ENCODE measurements around the gene LCTL.
"Not testable (repeated sequence)": the region's sequence is repeated elsewhere in the genome, so short reads cannot be mapped to it uniquely, and the experiment has no call there.

Gene LCTL

GRCh38 chr15:66591322-66591862, 25.6 kb upstream of the LCTL start:
- DNase-seq: no peak

DNA sequence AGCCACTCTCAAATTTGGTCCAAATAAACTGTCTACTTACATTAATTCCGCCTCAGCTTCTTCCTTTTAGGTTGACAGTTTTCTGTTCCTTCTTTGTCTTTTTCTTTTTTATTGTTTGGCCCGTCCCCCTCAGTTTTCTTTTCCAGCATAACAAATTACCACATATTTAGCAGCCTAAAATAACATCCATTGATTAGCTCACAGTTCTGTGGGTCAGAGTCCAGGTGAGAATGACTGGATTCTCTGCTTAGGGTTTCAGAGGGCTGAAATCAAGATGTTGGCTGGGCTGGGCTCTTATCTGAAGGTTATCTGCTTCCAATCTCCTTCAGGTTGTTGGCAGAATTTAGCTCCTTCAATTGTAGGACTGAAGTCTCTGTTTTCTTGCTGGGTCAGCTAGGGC, 24.6 kb upstream of the LCTL start:
- DNase-seq: no peak

- not testable (repeated sequence) for DNase-seq
These were observed 23.6 kb upstream of the LCTL start for GRCh38 chr15:66589429-66589828.

- no peak for DNase-seq
These were observed 23.2 kb upstream of the LCTL start for GRCh38 chr15:66588971-66589370.

GRCh38 chr15:66588537-66588936, 22.7 kb upstream of the LCTL start:
- no peak for DNase-seq

DNA sequence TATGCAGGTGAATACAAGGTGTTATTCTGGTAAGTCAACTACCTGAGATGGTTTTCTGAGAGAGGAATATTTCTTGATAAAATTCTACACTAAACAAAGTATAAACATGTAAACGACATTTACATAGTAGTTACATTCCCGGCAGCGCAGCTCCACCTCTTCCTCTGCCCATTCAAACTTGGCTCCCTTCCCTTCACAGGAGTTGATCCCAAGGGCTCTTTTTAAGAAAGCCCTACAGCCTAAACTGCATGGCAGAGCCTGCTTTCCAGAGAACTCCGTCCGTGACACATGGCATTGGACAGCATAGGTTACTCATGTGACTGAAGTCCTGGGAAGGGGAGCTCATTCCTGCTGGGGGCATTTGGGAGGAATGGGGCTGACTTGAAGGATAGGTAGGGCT, 22.0 kb upstream of the LCTL start:
- DNase-seq: no peak

DNA sequence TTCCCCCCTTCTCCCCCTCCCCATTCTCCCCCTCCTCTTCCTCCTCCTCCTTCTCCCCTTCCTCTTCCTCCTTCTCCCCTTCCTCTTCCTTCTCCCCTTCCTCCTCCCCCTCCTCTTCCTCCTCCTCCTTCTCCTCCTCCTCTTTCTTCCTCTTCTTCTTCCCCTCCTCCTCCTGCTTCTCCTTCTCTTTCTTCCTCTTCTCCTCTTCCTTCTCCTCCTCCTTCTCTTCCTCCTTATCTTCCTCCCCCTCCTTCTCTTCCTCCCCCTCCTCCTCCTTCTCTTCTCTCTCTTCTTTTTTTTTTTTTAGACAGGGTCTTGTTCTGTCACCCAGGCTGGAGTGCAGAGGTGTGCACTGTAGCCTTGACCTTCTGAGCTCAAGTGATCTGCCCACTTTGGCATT, 21.2 kb upstream of the LCTL start:
- no peak for DNase-seq

GRCh38 chr15:66586155-66586976, 20.6 kb upstream of the LCTL start:
- DNase-seq: no peak

DNA sequence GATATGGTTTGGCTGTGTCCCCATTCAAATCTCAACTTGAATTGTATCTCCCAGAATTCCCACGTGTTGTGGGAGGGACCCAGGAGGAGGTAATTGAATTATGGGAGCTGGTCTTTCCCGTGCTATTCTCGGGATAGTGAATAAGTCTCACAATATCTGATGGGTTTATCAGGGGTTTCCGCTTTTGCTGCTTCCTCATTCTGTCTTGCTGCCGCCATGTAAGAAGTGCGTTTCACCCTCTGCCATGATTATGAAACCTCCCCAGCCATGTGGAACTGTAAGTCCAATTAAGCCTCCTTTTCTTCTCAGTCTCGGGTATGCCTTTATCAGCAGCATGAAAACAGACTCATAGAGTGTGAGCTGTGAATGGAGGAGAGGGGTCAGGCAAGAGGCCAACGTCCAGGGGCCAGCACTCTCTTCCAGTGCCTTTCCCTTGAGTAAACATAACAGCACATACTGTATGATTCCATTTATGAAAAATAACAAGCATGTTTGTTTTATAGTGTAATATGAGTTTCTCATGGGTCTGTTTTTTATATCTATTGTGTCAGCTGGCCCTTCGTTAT, 16.3 kb upstream of the LCTL start:
- no peak for DNase-seq

DNA sequence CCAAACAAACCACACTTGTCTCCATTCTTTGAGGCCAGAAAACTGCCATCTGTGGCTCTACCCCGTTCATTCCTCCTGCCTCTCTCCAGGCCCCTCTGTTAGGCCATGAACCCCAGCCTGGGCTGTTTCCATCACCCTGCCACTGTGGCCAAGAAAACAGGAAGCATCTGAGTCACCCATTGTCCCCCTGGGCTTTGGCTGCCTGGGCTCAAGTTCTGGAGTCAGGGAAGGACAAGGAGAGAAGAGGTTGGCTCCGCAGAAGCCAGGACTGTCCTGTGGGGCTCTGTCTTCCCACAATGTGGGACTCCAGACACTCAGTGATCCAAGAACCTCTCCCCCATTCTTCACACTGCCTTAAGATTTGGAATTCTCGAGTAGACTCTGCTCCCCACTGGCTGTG, 14.8 kb upstream of the LCTL start:
- DNase-seq: no peak

DNA sequence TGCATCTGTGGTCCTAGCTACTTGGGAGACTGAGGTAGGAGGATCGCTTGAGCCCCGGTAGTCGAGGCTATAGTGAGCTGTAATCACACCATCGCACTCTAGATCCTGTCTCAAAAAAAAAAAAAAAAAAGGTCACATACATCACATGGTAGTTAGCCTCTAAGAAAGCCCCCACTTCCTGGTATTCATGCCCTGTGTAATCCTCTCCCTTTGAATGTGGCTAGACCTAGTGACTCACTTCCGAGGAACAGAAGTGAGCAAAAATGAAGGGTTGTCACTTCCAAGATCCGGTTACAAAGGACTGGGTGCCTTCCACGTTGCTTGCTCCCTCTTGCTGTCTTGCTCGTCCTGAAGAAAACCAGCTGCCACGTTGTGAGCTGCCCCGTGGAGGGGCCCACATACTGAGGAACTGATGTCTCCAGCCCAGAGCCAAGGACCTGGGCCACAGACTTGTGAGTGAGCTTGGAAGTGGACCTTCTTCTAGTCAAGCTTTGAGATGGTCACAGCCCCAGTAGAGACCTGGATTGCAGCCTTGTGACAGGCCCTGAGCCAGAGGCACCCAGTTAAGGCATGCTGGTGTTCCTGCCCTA, 12.6 kb upstream of the LCTL start:
- no peak for DNase-seq

DNA sequence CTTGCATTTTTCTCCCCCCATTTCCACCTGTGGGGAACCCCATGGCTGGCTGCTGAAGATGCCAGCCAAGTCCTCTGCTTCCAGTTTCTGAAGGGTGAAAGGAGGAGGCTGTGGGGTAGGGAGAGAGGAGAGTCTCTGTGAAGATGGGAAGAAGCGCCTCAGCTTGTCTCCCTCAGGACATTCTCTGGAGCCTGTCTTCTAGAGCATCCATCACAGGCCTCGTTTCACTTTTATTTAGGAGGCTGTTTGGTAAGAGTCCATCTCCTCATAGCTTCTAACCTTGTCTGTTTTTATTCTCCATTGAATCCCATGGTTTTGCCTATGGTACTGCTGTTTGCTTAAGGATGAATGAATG, 8.8 kb upstream of the LCTL start:
- DNase-seq: no peak

DNA sequence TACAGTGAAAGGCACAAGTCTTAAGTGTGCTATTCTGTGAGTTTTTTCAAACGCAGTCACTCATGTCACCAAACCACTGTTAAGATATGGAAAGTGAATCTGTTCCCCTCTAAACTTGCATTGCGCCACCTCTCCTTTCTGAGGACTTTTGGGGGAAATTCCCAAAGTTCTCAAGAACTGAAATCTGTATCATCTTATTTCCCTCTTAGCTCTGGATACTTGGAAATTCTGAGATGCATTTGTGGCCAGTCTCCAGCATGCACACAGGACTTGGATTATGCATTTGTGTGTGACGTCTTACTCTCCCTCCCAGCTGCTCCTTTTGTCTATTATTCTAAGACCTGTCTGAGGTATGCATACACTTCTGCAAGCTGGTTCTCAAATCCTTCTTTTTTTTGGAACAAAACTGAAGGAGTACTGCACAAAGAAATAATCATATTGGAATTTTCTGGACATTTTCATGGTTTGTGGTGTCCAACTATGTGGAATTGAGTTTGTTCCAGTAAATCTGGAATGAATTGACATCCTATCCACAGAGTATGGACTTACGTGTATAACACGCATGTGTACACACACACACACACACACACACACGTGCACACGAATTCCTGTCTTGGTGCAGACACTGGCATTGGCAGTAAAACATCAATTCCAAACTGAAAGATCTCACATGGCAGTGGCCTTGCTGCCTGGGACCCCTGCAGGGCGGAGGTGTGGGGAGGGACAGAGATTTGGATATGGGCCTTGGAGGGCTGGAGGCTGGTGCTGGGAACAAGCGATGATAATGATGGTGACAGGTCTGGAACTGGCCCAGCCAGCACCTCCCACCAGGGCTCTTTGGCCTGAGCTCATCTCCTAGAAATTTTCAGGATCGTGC, 8.2 kb upstream of the LCTL start:
- no peak for DNase-seq

DNA sequence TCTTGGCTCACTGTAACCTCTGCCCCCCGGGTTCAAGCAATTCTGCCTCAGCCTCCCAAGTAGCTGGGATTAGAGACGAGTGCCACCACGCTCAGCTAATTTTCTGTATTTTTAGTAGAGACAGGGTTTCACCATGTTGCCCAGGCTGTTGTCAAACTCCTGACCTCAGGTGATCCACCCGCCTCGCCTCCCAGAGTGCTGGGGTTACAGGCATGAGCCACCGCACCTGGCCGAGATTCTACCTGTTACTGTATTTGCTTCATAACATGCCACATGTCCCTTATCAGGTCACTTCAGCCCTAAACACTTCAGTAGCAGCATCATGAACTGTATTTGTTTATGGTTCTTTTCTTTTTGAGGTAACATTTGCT, 7.5 kb upstream of the LCTL start:
- DNase-seq: no peak

GRCh38 chr15:66572146-66572545, 6.3 kb upstream of the LCTL start:
- DNase-seq: no peak

DNA sequence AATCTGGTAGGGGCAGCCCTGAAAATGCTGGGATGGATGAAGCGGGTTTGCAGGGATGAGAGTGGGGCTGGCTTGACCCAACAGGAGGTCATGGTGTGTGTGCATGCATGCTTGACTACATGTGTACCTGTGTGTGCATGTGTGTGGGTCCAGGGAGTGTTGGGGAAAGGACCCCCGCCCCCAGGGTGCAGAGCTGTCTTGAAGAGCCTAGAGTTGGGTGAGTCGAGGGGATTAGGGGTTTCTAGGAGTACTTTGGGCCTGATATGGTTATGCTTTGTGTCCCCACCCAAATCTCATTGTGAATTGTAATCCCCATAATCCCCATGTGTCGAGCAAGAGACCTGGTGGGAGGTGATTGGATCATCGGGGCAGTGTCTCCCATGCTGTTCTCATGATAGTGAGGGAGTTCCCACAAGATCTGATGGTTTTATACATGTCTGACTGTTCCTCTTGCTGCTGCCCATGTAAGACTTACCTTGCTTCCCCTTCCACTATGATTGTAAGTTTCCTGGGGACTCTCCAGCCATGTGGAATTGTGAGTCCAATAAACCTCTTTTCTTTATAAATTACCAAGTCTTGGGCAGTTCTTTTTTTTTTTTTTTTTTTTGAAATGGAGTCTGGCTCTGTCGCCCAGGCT, 5.2 kb upstream of the LCTL start:
- no peak for DNase-seq

GRCh38 chr15:66570327-66570726, 4.5 kb upstream of the LCTL start:
- no peak for DNase-seq

- DNase-seq: no peak
These were observed 3.8 kb upstream of the LCTL start for GRCh38 chr15:66569461-66570137.

- DNase-seq: no peak
These were observed 2.1 kb upstream of the LCTL start for GRCh38 chr15:66567897-66568296.

DNA sequence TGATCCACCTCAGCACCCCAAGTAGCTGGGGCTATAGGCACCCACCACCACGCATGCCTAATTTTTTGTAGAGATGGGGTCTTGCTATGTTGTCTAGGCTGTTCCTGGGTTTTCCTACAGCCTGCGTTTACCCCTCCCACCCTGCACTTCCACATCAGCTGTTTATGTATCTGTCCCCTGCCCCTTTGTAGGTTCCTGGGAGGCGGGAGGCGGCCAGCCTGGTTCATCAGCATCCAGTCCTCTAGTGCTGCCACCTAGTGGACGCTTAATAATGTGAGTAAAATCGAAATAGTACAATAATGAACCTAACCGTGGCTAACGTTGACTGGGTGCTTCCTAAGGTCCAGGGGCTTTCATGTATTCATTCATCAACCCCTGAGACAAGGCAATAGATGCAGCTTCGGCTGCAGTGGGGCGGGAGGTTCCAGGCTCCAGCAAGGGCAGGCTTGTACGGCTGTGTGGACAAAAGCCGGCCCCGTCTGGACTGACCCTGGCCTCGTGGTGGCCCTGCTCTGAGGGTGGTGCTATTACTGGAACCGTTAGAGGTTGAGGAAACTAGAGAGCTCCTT, 1.2 kb upstream of the LCTL start:
- peak in 5 of 6 experiments; percentile 3 to 67 (median 24) for DNase-seq

DNA sequence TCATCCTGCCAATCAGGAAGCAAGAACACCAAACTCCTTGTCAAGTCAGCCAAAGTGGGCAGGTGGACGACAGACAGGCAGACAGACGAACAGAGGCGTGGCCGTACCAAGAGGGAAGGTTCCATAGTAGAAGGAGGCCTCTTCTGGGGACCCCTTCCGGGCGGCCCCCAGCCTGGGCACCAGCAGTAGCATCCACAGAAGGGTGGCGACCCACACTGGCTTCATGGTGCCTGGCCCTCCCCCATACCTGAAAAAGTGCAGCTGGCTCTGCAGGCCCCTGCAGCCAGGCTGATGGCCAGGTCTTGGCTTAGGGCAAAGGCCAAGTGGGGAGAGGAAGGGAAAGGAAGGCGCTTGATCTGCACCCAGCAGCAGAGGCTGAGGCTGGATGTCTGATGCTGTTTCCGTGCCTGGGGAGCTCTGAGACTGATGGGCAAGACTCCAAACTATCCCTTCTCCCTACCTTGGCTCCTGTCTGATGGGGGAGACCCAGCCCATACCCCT, 607 bp downstream of the LCTL start:
- DNase-seq: no peak

Measured in stimulated activated naive CD4-positive, alpha-beta T cell (primary cell).